SK-N-MC (cell line): ENCODE results near the gene CDKN2AIP.
A peak's percentile ranks its signal among the peaks of the same experiment; 100 is the strongest.

Experiments used
- DNase-seq: peaks from one replicate; pipeline ENCODE4 v3.0.0-alpha.2; 2011; ENCODE audit warnings: low read depth, low spot score
- H3K27ac ChIP-seq: fragments of 200-600 bp; sonication (generic); 2 replicates; pipeline ENCODE4 v1.5.1; 2016; ENCODE audit warnings: mixed run types
- H3K36me3 ChIP-seq: fragments of 200-600 bp; sonication (generic); 2 replicates; pipeline ENCODE4 v1.6.1; 2017; ENCODE audit warnings: antibody characterized with exemption, low read length, mixed read lengths; ENCODE audit not compliant: insufficient read depth
- H3K4me3 ChIP-seq: fragments of 200-600 bp; sonication (generic); 2 replicates; pipeline ENCODE4 v1.5.1; 2016
- H3K9ac ChIP-seq: fragments of 200-600 bp; sonication (generic); 2 replicates; pipeline ENCODE4 v1.8.0; 2017; ENCODE audit warnings: mixed run types, mixed read lengths; ENCODE audit not compliant: insufficient read length
- H3K9me3 ChIP-seq: fragments of 200-600 bp; sonication (generic); 2 replicates; pipeline ENCODE4 v1.6.1; 2017; ENCODE audit warnings: low read depth, mild to moderate bottlenecking, antibody characterized with exemption, low read length, moderate library complexity, mixed read lengths
- EZH2 ChIP-seq: fragments of 200-600 bp; sonication (generic); IDR thresholded peaks from one replicate; pipeline ENCODE4 v1.6.1; 2017; ENCODE audit warnings: antibody characterized with exemption
- FOXP2 ChIP-seq: optimal IDR thresholded peaks from 2 replicates; pipeline ENCODE3; 2011; ENCODE audit warnings: mild to moderate bottlenecking, moderate library complexity; ENCODE audit not compliant: insufficient read depth; ENCODE audit errors: extremely low read length, control extremely low read depth
- POLR2AphosphoS5 ChIP-seq: IDR thresholded peaks from 2 replicates; pipeline ENCODE4 v1.6.1; 2012; ENCODE audit warnings: mild to moderate bottlenecking, low read depth, low read length, borderline replicate concordance

The CDKN2AIP gene

DNA sequence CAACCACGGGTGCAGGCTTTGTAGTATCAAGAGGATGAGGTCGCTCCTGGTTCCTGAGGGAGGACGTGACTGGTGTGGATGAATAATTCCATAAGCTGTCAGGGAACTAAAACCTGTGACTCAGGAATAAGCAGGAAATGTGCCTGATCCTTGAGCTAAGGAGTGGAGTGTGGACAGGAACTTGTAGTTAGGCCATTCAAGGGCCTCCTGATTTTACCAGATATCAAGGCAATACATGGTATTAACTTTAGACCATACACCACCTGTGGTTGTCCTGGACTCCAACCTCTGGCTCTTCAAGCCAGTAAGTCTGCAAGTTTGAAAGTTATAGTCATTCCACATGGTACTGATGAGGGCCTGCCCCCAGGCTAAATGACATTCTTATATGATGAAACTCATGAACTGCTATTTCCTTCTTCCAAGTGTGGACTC is 48.4 kb downstream of the CDKN2AIP start:
- no peak for TF ChIP-seq EZH2
- no peak for TF ChIP-seq FOXP2
- no peaks in the 10 kb centered on the region; the same call in 1 of the 2 replicates for H3K9me3 ChIP-seq
- H3K9ac ChIP-seq = no peak overlapping the region
- no peak overlapping the region for H3K27ac ChIP-seq
- no peak overlapping the region for H3K4me3 ChIP-seq
- no peak for DNase-seq
- peaks cover 5% of the 10 kb centered on the region; the same call in 1 of the 2 replicates for H3K36me3 ChIP-seq

- peaks cover 5% of the 10 kb centered on the region; the same call in 1 of the 2 replicates for H3K36me3 ChIP-seq
- no peaks in the 10 kb centered on the region; the same call in 1 of the 2 replicates for H3K9me3 ChIP-seq
- no peak overlapping the region for H3K9ac ChIP-seq
- no peak for TF ChIP-seq FOXP2
- no peak for TF ChIP-seq EZH2
- TF ChIP-seq POLR2AphosphoS5 = no peak
- no peak for DNase-seq
- H3K27ac ChIP-seq = no peak overlapping the region
- no peak overlapping the region for H3K4me3 ChIP-seq
Observed at GRCh38 chr4:183493246-183493645, 48.8 kb downstream of the CDKN2AIP start.

- no peak overlapping the region for H3K4me3 ChIP-seq
- no peak for DNase-seq
- TF ChIP-seq POLR2AphosphoS5 (no peak), EZH2 (no peak), FOXP2 (no peak)
- no peaks in the 10 kb centered on the region; the same call in 1 of the 2 replicates for H3K9me3 ChIP-seq
- no peak overlapping the region for H3K9ac ChIP-seq
- peaks cover 5% of the 10 kb centered on the region; the same call in 1 of the 2 replicates for H3K36me3 ChIP-seq
- 0 out of 2 replicates have a peak overlapping the region, but pooled peaks have one; percentile 22 for H3K27ac ChIP-seq
Observed at GRCh38 chr4:183495184-183495583, 50.7 kb downstream of the CDKN2AIP start.
